SH-SY5Y (cell line): Measurements from ENCODE around the gene ZMIZ1.

Experiments used
- GATA2 ChIP-seq: IDR thresholded peaks from 2 replicates; pipeline ENCODE4 v1.6.1; 2011; ENCODE audit warnings: mild to moderate bottlenecking, low read depth, low read length
- GATA3 ChIP-seq: IDR thresholded peaks from 2 replicates; pipeline ENCODE4 v1.6.1; 2011; ENCODE audit warnings: low read depth, mild to moderate bottlenecking, low read length, moderate library complexity

DNA sequence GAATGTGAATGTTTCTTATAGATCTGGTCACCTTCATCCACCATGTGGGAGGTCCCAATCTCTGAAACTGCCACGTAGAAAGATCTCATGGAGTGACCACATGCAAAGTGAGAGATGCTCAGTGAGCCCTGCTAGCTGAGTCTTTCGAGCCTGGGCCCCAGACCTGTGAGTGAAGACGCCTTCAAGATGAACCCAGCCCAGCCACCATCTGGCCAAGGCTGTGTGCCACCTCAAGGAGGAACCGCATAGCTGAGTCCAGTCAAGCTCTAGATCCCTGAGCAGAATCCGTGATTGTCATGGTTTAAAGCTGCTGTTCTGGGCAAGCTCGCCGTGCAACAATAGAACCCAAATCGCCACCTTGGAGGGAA lies 258.3 kb downstream of the ZMIZ1 start:
- TF ChIP-seq GATA3 (no peak), GATA2 (no peak)
